GM18519 (cell line): ENCODE results near the gene ABCC6.

Experiments used
- ATAC-seq: cut with Tn5 transposase; IDR thresholded peaks from one replicate; pipeline ENCODE4 v1.9.1; 2021; ENCODE audit warnings: mild to moderate bottlenecking, moderate library complexity; ENCODE audit not compliant: unreplicated experiment, low FRiP score

The ABCC6 gene

DNA sequence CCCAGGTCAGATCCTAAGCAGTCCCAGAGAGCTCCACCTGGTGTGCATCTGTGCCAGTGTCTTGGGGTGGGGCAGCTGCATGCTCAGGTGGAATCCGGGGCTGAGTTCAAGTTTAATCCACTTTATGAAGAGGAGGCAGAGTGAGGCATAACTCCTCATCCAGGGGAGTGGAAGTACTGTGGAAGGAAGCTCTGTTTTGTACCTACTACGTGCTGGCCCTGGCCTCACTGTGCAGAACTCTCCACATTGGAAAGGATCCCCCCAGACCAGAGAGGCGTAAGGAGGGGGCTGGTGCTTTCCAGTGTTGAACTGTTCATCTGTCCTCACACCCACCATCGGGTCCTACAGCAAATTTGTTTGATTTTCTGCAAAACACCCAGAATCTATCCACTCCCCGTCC lies 78.0 kb downstream of the ABCC6 start:
- ATAC-seq, result no peak

DNA sequence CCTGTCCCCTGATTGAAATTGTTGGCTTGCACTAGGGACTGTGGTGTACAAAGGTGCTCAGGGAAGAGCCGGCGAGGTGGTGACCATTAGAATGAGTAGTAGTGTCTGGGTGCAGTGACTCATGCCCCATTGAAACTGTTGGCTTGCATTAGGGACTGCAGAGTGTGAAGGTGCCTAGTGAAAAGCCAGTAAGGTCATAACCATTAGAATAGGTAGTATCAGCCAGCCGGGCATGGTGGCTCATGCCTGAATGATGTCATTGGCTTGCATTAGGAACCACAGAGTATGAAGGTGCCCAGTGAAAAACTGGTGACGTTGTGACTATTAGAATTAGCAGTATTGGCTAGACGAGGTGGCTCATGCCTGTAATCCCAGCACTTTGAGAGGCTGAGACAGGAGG lies 78.9 kb downstream of the ABCC6 start:
- no peak for ATAC-seq

DNA sequence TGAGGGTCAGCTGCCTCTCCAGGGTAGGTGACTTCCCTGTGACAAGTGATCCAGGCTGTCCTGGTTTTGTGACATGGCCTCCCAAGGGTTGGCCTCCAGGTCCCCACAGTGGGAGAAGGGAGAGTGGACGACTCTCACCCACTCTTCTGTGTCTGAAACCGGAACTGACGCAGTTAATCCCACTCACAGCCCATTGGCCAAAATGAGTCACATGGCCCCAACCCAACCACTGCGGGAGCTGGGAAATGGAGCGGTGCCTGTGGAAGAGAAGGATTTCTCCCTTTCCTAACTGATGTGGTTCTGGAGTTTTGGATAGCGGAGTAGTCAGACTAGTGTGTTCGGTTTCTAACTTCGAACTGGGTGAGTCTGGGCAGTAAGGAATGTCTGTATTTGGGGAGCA lies 79.4 kb downstream of the ABCC6 start:
- ATAC-seq, result no peak

DNA sequence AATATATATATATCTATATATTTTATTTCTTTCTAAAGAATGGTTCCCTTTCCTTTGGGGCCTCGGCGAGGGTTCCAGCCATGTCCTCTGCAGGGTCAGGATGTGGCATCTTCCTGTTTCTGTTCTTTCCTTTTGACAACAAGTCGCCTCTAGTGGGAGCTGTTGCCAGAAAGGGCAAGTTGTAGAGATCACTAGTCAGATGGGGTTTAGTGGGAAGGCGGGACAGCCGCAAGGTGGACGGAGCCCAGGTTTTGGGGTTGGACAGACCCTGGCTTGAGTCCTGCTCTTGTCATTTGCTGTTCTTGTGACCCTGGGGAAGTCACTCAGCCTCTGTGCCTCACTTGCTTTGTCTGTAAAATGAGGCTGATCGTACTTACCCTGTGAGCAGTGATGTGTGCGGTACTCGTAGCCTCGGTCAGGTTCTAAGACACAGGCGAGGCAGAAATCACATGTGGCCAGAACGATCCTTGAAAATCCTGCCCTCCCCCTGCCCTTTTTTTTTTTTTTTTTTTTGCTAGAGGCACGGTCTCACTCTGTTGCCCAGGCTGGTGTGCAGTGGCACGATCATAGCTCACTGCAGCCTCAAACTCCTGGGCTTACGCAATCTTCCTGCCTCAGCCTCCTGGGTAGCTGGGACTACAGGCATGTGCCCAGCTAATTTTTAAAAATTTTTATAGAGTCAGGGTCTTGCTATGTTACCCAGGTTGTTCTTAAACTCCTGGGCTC lies 80.1 kb downstream of the ABCC6 start:
- ATAC-seq, result no peak

DNA sequence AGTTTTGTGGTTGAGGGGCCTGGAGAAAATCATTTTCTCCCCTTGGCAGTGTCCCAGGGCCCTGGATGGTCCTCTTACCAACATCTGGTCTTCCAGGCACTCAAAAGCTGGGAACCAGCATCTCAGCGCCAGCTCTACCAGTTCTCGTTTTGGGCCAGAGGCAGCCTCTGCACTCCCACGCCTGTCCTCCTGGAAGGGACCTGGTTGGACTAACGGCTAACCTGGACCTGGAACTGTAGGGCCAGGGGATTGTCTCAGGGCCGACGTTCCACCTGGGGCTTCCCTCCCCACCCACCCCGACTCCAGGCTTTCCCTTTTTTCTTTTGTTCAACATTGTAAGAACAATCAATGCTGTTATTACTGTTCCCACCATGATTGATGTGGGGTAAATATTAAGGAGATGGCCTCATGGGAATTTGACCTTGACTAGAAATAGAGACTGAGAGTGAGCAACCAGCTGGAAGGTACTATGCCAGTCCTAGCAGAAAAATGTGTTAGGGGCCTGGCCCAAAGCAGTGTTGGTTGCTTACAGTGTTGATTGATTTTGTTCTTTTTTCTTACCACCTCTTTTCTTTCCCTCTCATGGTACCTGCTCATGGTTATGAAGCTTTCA lies 81.4 kb downstream of the ABCC6 start:
- ATAC-seq, result no peak

DNA sequence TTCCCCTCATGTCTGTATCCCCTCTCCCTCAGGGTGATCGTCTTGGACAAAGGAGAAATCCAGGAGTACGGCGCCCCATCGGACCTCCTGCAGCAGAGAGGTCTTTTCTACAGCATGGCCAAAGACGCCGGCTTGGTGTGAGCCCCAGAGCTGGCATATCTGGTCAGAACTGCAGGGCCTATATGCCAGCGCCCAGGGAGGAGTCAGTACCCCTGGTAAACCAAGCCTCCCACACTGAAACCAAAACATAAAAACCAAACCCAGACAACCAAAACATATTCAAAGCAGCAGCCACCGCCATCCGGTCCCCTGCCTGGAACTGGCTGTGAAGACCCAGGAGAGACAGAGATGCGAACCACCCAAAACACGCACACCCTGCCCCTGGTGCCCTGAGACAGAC lies 82.2 kb downstream of the ABCC6 start:
- no peak for ATAC-seq

DNA sequence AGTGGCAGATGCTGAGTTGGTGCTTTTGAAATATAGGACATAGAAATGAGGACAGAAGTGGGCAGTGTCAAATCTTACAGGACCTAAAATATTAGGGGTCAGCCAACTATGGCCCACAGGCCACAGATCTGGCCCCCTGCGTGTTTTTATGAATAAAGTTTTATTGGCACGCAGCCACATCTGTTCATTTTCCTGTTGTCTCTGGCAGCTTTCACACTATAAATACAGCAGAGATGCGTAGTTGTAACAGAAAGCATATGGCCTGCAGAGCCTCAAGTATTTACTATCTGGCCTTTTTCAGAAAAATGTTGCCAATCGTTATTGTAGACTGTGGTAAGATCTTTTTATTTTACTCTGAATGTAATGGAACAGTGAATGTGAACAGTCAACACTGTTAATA lies 82.8 kb downstream of the ABCC6 start:
- ATAC-seq, result no peak

DNA sequence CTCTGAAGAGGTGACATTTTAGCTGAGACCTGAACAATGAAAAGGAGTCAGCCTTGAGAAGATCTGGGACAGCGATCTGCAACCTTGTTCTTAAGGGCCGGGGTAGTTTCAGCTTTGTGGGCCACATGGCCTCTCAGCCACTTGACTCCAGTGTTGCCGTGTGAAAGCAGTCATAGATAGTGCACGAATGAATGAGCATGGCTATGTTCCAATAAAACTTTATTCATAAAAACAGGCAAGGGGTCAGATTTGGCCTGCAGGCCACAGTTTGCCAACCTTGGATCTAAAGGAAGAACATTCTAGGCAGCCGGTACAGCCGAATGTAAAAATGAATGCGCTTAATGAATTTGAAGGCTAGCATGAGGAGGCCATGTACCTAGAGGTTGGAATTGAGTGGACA lies 83.5 kb downstream of the ABCC6 start:
- no peak for ATAC-seq

DNA sequence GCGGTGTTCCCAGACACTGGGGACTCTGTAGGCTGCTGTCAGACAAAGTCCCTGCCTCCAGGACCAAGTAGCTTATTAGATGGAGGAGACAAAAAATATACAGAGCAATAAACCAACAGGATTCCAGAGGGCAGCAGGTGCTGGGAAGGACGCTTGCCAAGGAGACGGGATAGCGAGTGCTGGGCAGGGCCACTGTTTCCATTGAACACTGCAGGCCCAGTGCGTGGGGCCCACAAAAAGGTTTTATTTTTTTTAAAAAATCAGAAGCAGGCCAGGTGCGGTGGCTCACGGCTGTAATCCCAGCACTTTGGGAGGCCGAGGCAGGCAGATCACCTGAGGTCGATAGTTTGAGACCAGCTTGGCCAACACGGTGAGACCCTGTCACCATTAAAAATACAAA lies 84.2 kb downstream of the ABCC6 start:
- no peak for ATAC-seq

DNA sequence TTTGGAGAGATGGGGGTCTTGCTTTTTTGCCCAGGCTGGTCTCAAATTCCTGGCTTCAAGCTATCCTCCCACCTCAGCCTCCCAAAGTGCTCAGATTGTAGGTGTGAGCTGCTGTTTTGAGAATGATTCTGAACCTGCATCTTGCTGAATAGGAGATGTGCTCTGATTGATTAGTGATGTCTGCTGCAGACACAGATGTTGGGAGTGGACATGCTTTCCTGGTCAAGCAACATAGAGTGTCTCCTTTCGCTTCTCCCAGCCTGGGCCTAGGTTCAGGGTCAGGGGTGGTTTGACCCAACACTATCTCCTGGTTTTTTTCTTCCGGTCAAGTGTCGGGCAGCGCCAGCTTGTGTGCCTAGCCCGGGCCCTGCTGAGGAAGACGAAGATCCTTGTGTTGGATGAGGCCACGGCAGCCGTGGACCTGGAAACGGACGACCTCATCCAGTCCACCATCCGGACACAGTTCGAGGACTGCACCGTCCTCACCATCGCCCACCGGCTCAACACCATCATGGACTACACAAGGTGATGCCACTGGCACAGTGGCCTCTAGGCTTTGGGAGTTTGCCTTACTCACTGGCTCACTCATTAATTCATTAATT lies 85.2 kb downstream of the ABCC6 start:
- no peak for ATAC-seq

DNA sequence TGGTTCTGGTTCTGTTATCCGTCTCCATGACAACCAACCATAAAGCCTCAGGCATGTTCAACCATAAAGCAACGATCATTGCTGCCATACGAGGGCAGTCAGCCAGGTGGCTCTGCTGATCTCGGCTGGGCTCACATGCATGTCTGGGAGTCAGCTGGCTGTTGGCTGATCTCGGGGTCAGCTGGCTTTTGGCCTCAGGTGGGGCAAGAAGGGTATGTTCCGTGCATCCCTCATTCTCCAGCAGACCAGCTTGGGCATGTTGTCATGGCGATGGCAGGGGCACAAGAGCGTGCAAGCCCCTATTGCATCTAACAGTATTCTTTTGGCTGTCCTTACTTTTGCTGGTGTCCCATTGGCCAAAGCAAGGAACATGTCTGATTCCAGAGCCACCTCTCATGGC lies 86.2 kb downstream of the ABCC6 start:
- ATAC-seq, result no peak

DNA sequence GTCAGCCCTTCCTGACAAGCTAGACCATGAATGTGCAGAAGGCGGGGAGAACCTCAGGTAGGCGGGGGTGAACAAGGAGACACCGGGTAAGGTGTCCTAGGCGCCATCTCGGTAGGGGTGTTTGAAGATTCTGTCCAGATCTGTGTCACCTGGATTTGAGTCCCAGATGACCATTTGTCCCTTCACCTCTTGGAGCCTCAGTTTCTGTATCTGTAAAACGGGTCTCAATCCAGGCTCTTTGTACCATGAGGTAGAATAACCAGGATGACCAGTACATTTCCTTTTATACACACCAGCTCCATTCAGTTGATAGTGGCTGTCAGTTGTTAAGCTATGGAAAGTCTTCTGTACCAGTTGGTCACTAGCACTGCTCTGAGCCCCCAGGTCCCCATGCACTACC lies 86.7 kb downstream of the ABCC6 start:
- ATAC-seq, result no peak

DNA sequence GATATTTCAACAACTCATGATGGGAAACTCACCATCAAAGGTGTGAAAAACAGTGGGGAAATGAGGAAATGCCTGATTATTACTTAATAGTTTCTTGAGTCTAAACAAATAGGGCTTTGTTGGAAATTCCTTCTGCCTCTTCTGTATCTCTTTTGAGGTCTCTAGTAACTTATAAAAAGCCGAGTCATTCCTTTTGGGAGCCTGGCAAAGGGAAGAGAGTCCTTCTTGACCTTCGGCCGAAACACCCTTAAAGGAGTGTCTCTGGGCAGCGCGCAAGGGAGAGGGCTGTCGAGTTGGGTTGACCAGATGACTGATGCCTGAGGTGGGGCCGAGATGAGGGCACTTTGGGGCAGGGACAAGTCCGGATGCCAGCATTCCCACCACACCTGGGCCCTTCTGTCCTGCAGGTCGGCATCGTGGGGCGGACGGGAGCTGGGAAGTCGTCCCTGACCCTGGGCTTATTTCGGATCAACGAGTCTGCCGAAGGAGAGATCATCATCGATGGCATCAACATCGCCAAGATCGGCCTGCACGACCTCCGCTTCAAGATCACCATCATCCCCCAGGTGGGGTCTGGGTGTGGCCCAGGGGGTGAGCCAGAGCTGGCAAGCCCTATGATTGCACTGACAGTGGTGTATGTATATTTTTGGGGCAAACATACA lies 89.2 kb downstream of the ABCC6 start:
- ATAC-seq, result no peak

DNA sequence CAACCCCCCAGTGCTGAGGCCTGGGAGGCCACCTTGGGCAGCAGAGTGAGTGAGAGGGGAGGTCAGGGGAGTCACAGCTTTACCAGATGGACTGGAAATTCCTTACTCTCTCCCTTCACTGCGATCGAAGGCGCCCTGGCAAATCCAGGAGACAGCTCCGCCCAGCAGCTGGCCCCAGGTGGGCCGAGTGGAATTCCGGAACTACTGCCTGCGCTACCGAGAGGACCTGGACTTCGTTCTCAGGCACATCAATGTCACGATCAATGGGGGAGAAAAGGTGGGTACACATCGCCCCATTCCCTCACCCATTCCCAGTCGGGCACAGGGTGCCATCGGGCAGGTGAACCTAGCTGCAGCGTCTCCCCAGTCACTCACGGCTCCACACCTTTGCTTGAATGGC lies 91.6 kb downstream of the ABCC6 start:
- no peak for ATAC-seq

DNA sequence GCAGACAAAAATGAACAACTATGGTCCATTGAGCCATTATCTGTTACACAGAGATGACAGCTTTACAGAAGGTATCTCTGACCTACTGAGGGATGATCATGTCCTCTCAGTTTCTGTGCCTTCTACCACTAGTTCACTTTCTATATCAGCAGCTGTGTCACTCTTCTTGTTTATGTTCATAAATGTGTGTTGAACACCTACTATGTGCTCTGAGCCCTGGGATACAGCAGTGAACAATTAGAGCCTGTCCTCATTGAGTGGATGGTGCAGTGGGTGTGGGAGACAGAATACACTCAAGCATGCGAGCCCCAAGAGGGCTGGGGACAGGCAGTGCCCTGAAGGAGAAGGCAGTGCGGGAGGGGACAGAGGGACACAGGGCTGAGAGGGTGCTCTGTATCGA lies 92.1 kb downstream of the ABCC6 start:
- ATAC-seq, result no peak

DNA sequence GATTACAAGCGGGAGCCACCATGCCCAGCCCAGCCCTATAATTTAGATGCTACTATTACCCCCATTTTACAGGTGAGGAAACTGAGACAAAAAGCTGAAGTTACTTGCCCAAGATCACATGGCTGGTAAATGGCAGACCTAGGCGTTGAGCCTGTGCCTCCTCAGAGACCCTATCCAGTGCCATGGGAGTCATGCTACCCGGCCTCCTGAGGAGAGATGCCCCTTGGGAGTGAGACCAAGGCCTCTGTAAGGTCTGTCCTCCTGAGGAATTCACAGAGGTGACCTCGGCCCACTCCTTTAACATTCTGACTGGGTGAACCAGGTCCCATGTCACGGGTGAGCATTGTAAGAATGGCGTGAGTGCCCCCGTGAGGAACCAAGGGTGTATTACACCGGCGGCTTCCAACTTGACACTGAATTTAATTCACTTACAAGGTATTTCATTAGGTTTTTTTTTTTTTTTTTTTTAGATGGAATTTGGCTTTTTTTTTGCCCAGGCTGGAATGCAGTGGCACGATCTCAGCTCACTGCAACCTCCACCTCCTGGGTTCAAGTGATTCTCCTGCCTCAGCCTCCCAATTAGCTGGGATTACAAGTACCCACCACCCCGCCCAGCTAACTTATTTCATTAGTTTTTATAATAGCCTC lies 95.7 kb downstream of the ABCC6 start:
- no peak for ATAC-seq

DNA sequence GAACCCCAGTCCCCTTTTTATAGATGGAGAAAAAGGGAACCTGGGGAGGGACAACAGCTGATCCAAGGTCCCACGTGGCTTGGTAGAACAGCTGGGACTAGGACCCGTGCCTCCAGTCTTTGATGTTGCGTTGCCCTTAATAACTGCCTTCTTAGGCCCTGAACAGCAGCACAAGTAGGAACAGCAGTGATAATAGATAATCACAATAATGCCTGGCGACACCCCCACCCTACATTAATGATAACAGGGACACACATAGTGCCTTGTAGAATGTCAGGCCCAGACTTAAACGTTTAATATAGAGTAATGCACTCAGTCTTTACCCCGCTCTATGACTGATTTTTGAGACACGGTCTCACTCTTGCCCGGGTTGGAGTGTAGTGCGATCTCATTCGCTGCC lies 96.4 kb downstream of the ABCC6 start:
- no peak for ATAC-seq

DNA sequence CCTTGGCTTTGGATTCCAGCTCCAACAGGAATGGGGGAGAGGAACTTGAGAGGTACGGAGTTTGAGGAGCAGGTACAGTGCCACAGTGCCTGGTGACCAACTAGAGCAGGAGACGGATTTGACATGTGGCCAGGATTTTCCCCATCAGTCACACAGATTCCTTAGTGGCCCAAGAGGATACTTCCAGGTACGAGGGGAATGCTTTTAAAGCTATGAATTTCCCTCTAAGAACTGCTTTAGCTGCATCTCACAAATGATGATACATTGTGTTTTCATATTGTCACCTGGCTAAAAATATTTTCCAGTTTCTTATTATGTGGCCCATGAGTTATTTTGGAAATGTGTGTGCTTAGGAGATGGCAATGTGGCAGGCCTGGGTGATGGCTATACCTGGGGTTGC lies 98.3 kb downstream of the ABCC6 start:
- no peak for ATAC-seq

DNA sequence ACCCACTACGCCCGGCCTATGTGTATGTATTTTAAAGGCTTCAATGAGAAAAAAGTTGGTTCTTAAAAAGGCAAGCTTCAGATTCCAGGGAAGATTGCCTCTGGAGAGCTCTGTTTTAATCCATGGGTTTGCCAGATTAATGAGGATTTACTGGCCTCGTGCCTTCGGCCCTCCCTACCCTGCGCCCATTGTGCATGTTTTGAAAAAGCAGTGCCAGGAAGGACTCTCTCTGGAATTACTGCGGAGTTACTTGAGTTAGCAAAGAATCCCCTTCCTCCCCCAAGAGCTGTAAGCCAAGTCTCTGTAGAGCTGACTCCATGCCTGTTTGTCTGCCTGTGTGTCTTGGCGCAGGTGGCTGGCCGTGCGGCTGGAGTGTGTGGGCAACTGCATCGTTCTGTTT lies 98.9 kb downstream of the ABCC6 start:
- no peak for ATAC-seq

DNA sequence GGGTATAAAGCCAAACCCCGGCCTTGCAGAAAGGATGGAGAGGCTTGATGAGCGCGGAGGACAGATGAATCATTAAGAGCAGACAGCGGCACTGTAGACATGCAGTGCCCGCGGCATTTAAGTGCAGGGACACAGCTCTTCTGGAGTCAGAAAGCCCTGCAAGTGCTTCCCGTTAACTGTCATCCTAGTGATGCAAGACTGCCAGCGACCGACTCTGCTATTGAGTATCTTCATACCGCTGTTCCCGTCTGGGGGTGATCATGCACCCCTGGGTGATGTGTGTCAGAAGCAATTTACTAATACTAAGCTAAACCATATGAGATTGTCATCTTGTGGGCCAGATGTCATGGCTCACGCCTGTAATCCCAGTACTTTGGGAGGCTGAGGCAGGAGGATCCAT lies 101.0 kb downstream of the ABCC6 start:
- ATAC-seq, result no peak

DNA sequence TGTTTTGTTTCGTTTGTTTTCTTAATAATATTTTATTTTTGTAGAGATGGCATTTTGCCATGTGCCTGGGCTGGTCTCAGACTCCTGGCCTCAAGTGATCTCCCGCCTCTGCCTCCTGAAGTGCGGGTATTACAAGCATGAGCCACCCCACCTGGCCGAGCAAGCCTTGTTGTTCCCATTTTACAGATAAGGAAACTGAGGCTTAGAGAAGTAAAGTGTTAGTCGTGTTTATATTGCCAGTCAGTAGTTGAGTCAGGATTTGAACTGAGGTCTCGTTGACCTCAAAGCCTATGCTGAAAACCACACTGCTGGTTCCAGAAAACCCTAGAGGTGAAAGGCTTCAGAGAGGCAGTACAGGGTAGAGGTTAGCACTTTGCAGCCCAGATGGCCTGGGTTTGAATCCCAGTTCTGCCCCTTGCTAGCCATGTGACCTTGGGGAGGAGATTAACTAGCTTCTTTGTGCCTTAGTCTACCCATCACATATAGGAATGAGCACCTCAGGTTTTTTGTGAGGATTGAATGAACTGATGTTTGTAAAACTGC lies 102.0 kb downstream of the ABCC6 start:
- ATAC-seq, result no peak
